GM12878 (cell line): ENCODE measurements around the gene RALGAPA1. TPM values are rescaled to one million over a fixed set of nuclear protein-coding genes. Genes with fewer than 3 reads are reported as not detected.
"Not testable (repeated sequence)": the region's sequence is repeated elsewhere in the genome, so short reads cannot be mapped to it uniquely, and the experiment has no call there.

Experiments used
- ATAC-seq: fragments of 200-7000 bp; cut with Tn5 transposase; 3 replicates; pipeline ENCODE4 v1.9.1; 2020; ENCODE audit warnings: mild to moderate bottlenecking, moderate library complexity
- BruUV-seq: library from RNA; stranded (reverse); fragments of 400-500 nt; replicated peaks from 2 replicates; lab custom pipeline; 2021; lab: Mats Ljungman, UMichigan
- CTCF ChIA-PET: fragments of 300-600 bp; sonication (Branson Sonifier 250); formaldehyde crosslinking; extraction: SDS; loops from one replicate; lab custom pipeline; 2021; ENCODE audit warnings: inconsistent platforms; lab: Yijun Ruan, JAX
- POLR2A ChIA-PET: fragments of 350-600 bp; formaldehyde crosslinking; extraction: SDS; loops from one replicate; lab custom pipeline; 2021; ENCODE audit warnings: inconsistent platforms; lab: Charles Lee
- RAD21 ChIA-PET: fragments of 300-600 bp; sonication (Branson Sonifier 250); formaldehyde crosslinking; loops from one replicate; lab custom pipeline; 2023; ENCODE audit warnings: antibody characterized with exemption; ENCODE audit not compliant: unreplicated experiment; lab: Charles Lee
- SMC1A ChIA-PET: fragments of 300-600 bp; sonication (Branson Sonifier 250); formaldehyde crosslinking; loops from one replicate; lab custom pipeline; 2023; ENCODE audit not compliant: unreplicated experiment, uncharacterized antibody; lab: Charles Lee
- DNase-seq: peaks from one replicate; pipeline ENCODE4 v3.0.0-alpha.2; 2011; ENCODE audit warnings: low read depth, low spot score
- FAIRE-seq: peaks from 3 replicates; lab custom pipeline; 2011; peaks lifted over from hg19 to GRCh38; lab: Jason Lieb, UNC
- H2AFZ ChIP-seq: 2 replicates; pipeline ENCODE4 v1.6.0; 2011; ENCODE audit warnings: low read depth, low read length, control low read depth; ENCODE audit not compliant: control insufficient read depth
- H3K27ac ChIP-seq: 2 replicates; pipeline ENCODE4 v1.5.1; 2011; ENCODE audit warnings: control low read depth; ENCODE audit not compliant: control insufficient read depth, insufficient read depth
- H3K27me3 ChIP-seq, 2 experiments: replicated peaks in 1 of 2; 2 replicates each; pipeline versions ENCODE4 v1.6.0 to v1.6.1; 2011; ENCODE audit warnings: low read length in 1 of 2; ENCODE audit not compliant: control insufficient read depth in 2 of 2, insufficient read depth in 2 of 2
- H3K36me3 ChIP-seq, 2 experiments: 2 replicates each; pipeline ENCODE4 v1.5.1; 2011; ENCODE audit warnings: low read length in 1 of 2; ENCODE audit not compliant: control insufficient read depth in 2 of 2, insufficient read depth in 2 of 2
- H3K4me1 ChIP-seq: 2 replicates; pipeline ENCODE4 v1.6.1; 2011; ENCODE audit warnings: mild to moderate bottlenecking, low read length, moderate library complexity, mixed read lengths; ENCODE audit not compliant: control insufficient read depth, insufficient read depth
- H3K4me2 ChIP-seq: 2 replicates; pipeline ENCODE4 v1.6.0; 2011; ENCODE audit warnings: control low read depth; ENCODE audit not compliant: control insufficient read depth, insufficient read depth
- H3K4me3 ChIP-seq: fragments of 200-600 bp; sonication (generic); 2 replicates; pipeline ENCODE4 v1.5.1; 2016
- H3K79me2 ChIP-seq: 2 replicates; pipeline ENCODE4 v1.6.0; 2011; ENCODE audit warnings: low read length; ENCODE audit not compliant: control insufficient read depth, insufficient read depth
- H3K9ac ChIP-seq: 2 replicates; pipeline ENCODE4 v1.8.0; 2011; ENCODE audit warnings: low read length, control low read depth, mixed read lengths; ENCODE audit not compliant: control insufficient read depth, insufficient read depth
- H3K9me3 ChIP-seq: replicated peaks from 3 replicates; pipeline ENCODE4 v1.5.1; 2011; ENCODE audit warnings: mild to moderate bottlenecking, low read length; ENCODE audit not compliant: control insufficient read depth, insufficient read depth
- H4K20me1 ChIP-seq: 2 replicates; pipeline ENCODE4 v1.6.0; 2011; ENCODE audit not compliant: control insufficient read depth, insufficient read depth
- WGBS: methylation state at CpG from one replicate; pipeline ENCODE4 v1.1.6; 2016; ENCODE audit warnings: low lambda C conversion rate; ENCODE audit not compliant: insufficient replicate concordance, insufficient coverage; ENCODE audit errors: missing lambda C conversion rate; 5-methylcytosine and 5-hydroxymethylcytosine counted together
- in situ Hi-C: fragments of 300-500 bp; cut with MboI; formaldehyde crosslinking; loops from 9 replicates; pipeline ENCODE4 v1.14.3; 2018; ENCODE audit warnings: mixed read lengths
- intact Hi-C: fragments of 100-400 bp; cut with micrococcal nuclease; formaldehyde crosslinking; loops from one replicate; pipeline ENCODE4 v1.14.2; 2022; ENCODE audit not compliant: unreplicated experiment
- polyA plus RNA-seq, 11 experiments: library from polyadenylated mRNA; depleted of rRNA in 4 of 11; unstranded in 6 of 11; stranded (reverse) in 5 of 11; fragments of >200 nt; fragmentation: Nextera tagmentation in 4 of 11; fragmentation: Illumina TruSeq in 1 of 11; extraction: Ambion mirVana in 4 of 11; extraction: Trizol in 1 of 11; gene quantifications; 1 replicate in 1 of 11; 2 replicates in 10 of 11; pipeline versions ENCODE4 v1.2.1 to v1.2.3, GENCODE V29; 2011 to 2016; ENCODE audit warnings: inconsistent platforms in 2 of 11, missing spikeins in 2 of 11, low read depth in 1 of 11
- total RNA-seq, 4 experiments: library from RNA; depleted of rRNA in 3 of 4; stranded (reverse); fragments of >200 nt in 3 of 4; fragmentation: Illumina TruSeq in 1 of 4; extraction: Trizol in 1 of 4; gene quantifications; 2 replicates each; pipeline versions ENCODE4 v1.2.1 to v1.2.3, GENCODE V29; 2013 to 2021

The RALGAPA1 gene
- total and polyA plus RNA-seq, 10 of the 15 experiments (the other 5 are each of a cell fraction or from before 2014, with no cell fraction given) = 5.6 to 26.7 (median 14.7) TPM

- H4K20me1 ChIP-seq, H3K9me3 ChIP-seq, H3K27ac ChIP-seq, H3K4me3 ChIP-seq, H3K27me3 ChIP-seq, H3K36me3 ChIP-seq, DNase-seq, H2AFZ ChIP-seq, H3K9ac ChIP-seq, H3K4me2 ChIP-seq, ATAC-seq, RAD21 ChIA-PET, POLR2A ChIA-PET, in situ Hi-C loops, H3K79me2 ChIP-seq, BruUV-seq, intact Hi-C loops, H3K4me1 ChIP-seq, SMC1A ChIA-PET: not testable (repeated sequence)
- CTCF ChIA-PET = interaction anchor here (0.6 kb wide), 1 partner anchor 754 kb away, joined by 3 read pairs; no protein-coding TSS in a partner anchor
- FAIRE-seq = peak; percentile 86
- 67% methylated on average over 2 of the region's 2 CpGs for WGBS
Observed at GRCh38 chr14:35626947-35627346, 182.1 kb downstream of the RALGAPA1 start.

DNA sequence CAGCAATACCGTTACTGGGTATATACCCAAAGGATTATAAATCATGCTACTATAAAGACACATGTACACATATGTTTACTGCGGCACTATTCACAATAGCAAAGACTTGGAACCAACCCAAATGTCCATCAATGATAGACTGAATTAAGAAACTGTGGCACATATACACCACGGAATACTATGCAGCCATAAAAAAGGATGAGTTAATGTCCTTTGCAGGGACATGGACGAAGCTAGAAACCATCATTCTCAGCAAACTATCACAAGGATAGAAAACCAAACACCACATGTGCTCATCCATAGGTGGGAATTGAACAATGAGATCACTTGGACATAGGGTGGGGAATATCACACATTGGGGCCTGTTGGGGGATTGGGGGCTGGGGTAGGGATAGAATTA lies 187.1 kb downstream of the RALGAPA1 start:
- in situ Hi-C loops, RAD21 ChIA-PET, H3K4me1 ChIP-seq, POLR2A ChIA-PET, H3K27ac ChIP-seq, H4K20me1 ChIP-seq, H3K4me2 ChIP-seq, intact Hi-C loops, H3K36me3 ChIP-seq, DNase-seq, BruUV-seq, H3K27me3 ChIP-seq, H3K4me3 ChIP-seq, ATAC-seq, H3K9me3 ChIP-seq, H2AFZ ChIP-seq, H3K79me2 ChIP-seq, H3K9ac ChIP-seq, SMC1A ChIA-PET, FAIRE-seq: not testable (repeated sequence)
- WGBS = 85% methylated on average over 4 of the region's 4 CpGs
- CTCF ChIA-PET = interaction anchor here (0.5 kb wide), 1 partner anchor 32 kb away, joined by 3 read pairs; no protein-coding TSS in a partner anchor

DNA sequence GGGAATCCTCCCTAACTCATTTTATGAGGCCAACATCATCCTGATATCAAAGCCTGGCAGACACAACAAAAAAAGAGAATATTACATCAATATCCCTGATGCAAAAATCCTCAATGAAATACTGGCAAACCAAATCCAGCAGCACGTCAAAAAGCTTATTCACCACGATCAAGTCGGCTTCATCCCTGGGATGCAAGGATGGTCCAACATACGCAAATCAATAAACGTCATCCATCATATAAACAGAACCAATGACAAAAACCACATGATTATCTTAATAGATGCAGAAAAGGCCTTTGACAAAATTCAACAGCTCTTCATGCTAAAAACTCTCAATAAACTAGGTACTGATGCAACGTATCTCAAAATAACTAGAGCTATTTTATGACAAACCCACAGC lies 189.1 kb downstream of the RALGAPA1 start:
- H3K4me1 ChIP-seq, intact Hi-C loops, H3K27me3 ChIP-seq, BruUV-seq, H3K79me2 ChIP-seq, in situ Hi-C loops, DNase-seq, FAIRE-seq, H3K36me3 ChIP-seq, H3K4me2 ChIP-seq, ATAC-seq, RAD21 ChIA-PET, CTCF ChIA-PET, H3K9me3 ChIP-seq, H3K4me3 ChIP-seq, H4K20me1 ChIP-seq, H3K27ac ChIP-seq, POLR2A ChIA-PET, SMC1A ChIA-PET, H3K9ac ChIP-seq, H2AFZ ChIP-seq: not testable (repeated sequence)
- WGBS = 88% methylated on average over 6 of the region's 6 CpGs

DNA sequence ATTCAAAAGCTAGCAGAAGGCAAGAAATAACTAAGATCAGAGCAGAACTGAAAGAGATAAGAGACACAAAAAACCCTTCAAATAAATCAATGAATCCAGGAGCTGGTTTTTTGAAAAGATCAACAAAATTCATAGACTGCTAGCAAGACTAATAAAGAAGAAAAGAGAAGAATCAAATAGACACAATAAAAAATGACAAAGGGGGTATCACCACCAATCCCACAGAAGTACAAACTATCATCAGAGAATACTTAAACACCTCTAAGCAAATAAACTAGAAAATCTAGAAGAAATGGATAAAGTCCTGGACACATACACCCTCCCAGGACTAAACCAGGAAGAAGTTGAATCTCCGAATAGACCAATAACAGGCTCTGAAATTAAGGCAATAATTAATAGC lies 189.6 kb downstream of the RALGAPA1 start:
- DNase-seq, H2AFZ ChIP-seq, in situ Hi-C loops, ATAC-seq, H3K4me2 ChIP-seq, CTCF ChIA-PET, RAD21 ChIA-PET, POLR2A ChIA-PET, H3K9me3 ChIP-seq, H4K20me1 ChIP-seq, H3K27ac ChIP-seq, FAIRE-seq, H3K9ac ChIP-seq, intact Hi-C loops, H3K79me2 ChIP-seq, H3K4me1 ChIP-seq, BruUV-seq, H3K27me3 ChIP-seq, H3K36me3 ChIP-seq, H3K4me3 ChIP-seq, SMC1A ChIA-PET: not testable (repeated sequence)
- 100% methylated on average over 1 of the region's 1 CpG for whole genome bisulfite sequencing
